A673 (cell line): ENCODE data around the gene CHADL. TPM values are rescaled to one million over a fixed set of nuclear protein-coding genes. Genes with fewer than 3 reads are reported as not detected.

ENCODE experiments used
- BruUV-seq: library from RNA; stranded (reverse); fragments of 400-500 nt; replicated peaks from 2 replicates; lab custom pipeline; 2021; lab: Mats Ljungman, UMichigan
- CTCF ChIA-PET: fragments of 300-600 bp; sonication (Branson Sonifier 250); formaldehyde crosslinking; loops from one replicate; lab custom pipeline; 2022; ENCODE audit warnings: antibody characterized with exemption; lab: Charles Lee
- POLR2A ChIA-PET: fragments of 300-600 bp; sonication (Branson Sonifier 250); formaldehyde crosslinking; loops from one replicate; lab custom pipeline; 2022; ENCODE audit warnings: antibody characterized with exemption; ENCODE audit not compliant: low non-redundant PET; lab: Charles Lee
- DNase-seq: peaks from one replicate; pipeline ENCODE4 v3.0.0-alpha.2; 2015; ENCODE audit warnings: low spot score
- H3K27ac ChIP-seq: fragments of 200-600 bp; sonication (generic); 2 replicates; pipeline ENCODE4 v1.5.1; 2016; ENCODE audit warnings: mixed run types, low read depth, mild to moderate bottlenecking, mixed read lengths, antibody characterized with exemption, low read length; ENCODE audit not compliant: poor library complexity, severe bottlenecking
- H3K27me3 ChIP-seq: fragments of 200-600 bp; sonication (generic); replicated peaks from 2 replicates; pipeline ENCODE4 v1.6.1; 2017; ENCODE audit warnings: mixed run types, low read depth, mild to moderate bottlenecking, mixed read lengths, antibody characterized with exemption, low read length; ENCODE audit not compliant: insufficient read depth, poor library complexity
- H3K36me3 ChIP-seq: fragments of 200-600 bp; sonication (generic); 2 replicates; pipeline ENCODE4 v1.6.1; 2016; ENCODE audit warnings: mixed run types, mild to moderate bottlenecking, mixed read lengths, antibody characterized with exemption, low read length; ENCODE audit not compliant: insufficient read depth, poor library complexity, severe bottlenecking
- H3K4me1 ChIP-seq: fragments of 200-600 bp; sonication (generic); 2 replicates; pipeline ENCODE4 v1.6.1; 2017; ENCODE audit warnings: mixed run types, mild to moderate bottlenecking, mixed read lengths, antibody characterized with exemption, low read length; ENCODE audit not compliant: insufficient read depth, poor library complexity, severe bottlenecking
- H3K4me3 ChIP-seq: fragments of 200-600 bp; sonication (generic); 2 replicates; pipeline ENCODE4 v1.5.1; 2016; ENCODE audit warnings: low read depth, mixed run types, mild to moderate bottlenecking, mixed read lengths, low read length; ENCODE audit not compliant: poor library complexity, severe bottlenecking
- H3K9me3 ChIP-seq: fragments of 200-600 bp; sonication (generic); 2 replicates; pipeline ENCODE4 v1.6.1; 2016; ENCODE audit warnings: mixed run types, low read depth, mild to moderate bottlenecking, mixed read lengths, antibody characterized with exemption, low read length; ENCODE audit not compliant: poor library complexity, severe bottlenecking
- CTCF ChIP-seq: fragments of 300-800, 200-600 bp; sonication (generic); conservative IDR thresholded peaks from 2 replicates; pipeline ENCODE4 v1.5.1; 2017; ENCODE audit warnings: low read depth, mild to moderate bottlenecking, antibody characterized with exemption, low read length, moderate library complexity, mixed read lengths
- EZH2 ChIP-seq: fragments of 200-600 bp; sonication (generic); IDR thresholded peaks from 2 replicates; pipeline ENCODE4 v1.6.1; 2017; ENCODE audit warnings: borderline replicate concordance, low read depth, mild to moderate bottlenecking, mixed read lengths, antibody characterized with exemption, low read length; ENCODE audit not compliant: poor library complexity, severe bottlenecking
- intact Hi-C: fragments of 100-400 bp; cut with micrococcal nuclease; formaldehyde crosslinking; loops from one replicate; pipeline ENCODE4 v1.10.0; 2022; ENCODE audit not compliant: unreplicated experiment
- total RNA-seq: library from RNA; stranded (reverse); gene quantifications from 2 replicates; pipeline ENCODE4 v1.2.3, GENCODE V29; 2021

CHADL gene
- total RNA-seq, 1 experiment from 2014 or later: not detected

- Histone ChIP-seq H3K4me1 (no peaks in the 10 kb centered on the region), H3K9me3 (no peaks in the 10 kb centered on the region), H3K36me3 (peaks cover 71% of the 10 kb centered on the region), H3K27me3 (no peaks in the 10 kb centered on the region), H3K27ac (no peak overlapping the region), H3K4me3 (no peak overlapping the region)
- BruUV-seq: no TSS peak
- ChIA-PET CTCF (interaction anchor here (0.5 kb wide), 1 partner anchor 325 kb away, joined by 3 read pairs; no protein-coding TSS in a partner anchor), POLR2A (no interaction called here)
- intact Hi-C loops: no loop called here
- TF ChIP-seq EZH2: no peak
- no peak for TF ChIP-seq CTCF
- DNase-seq: no peak
Observed at GRCh38 chr22:41248314-41248713, 7.6 kb upstream of the CHADL start.

- Histone ChIP-seq H3K36me3 (peaks cover 64% of the 10 kb centered on the region), H3K4me1 (no peaks in the 10 kb centered on the region), H3K27me3 (no peaks in the 10 kb centered on the region), H3K4me3 (no peak overlapping the region), H3K27ac (no peak overlapping the region), H3K9me3 (no peaks in the 10 kb centered on the region)
- no peak for TF ChIP-seq EZH2
- TF ChIP-seq CTCF: no peak
- intact Hi-C loops: no loop called here
- DNase-seq: no peak
- BruUV-seq: no TSS peak
- POLR2A ChIA-PET: no interaction called here
- CTCF ChIA-PET: no interaction called here
Observed at GRCh38 chr22:41247703-41248102, 7.0 kb upstream of the CHADL start.

- POLR2A ChIA-PET: no interaction called here
- Histone ChIP-seq H3K27ac (no peak overlapping the region), H3K36me3 (peaks cover 51% of the 10 kb centered on the region), H3K4me1 (no peaks in the 10 kb centered on the region), H3K9me3 (no peaks in the 10 kb centered on the region), H3K27me3 (no peaks in the 10 kb centered on the region), H3K4me3 (no peak overlapping the region)
- TF ChIP-seq CTCF (peak; percentile 30; the same call in 1 of the 2 replicates), EZH2 (no peak)
- BruUV-seq: TSS peak; percentile 61
- intact Hi-C loops: no loop called here
- CTCF ChIA-PET: no interaction called here
- no peak for DNase-seq
Observed at GRCh38 chr22:41245917-41246499, 5.3 kb upstream of the CHADL start.
